ENCODE results near the gene IRF6.

DNA sequence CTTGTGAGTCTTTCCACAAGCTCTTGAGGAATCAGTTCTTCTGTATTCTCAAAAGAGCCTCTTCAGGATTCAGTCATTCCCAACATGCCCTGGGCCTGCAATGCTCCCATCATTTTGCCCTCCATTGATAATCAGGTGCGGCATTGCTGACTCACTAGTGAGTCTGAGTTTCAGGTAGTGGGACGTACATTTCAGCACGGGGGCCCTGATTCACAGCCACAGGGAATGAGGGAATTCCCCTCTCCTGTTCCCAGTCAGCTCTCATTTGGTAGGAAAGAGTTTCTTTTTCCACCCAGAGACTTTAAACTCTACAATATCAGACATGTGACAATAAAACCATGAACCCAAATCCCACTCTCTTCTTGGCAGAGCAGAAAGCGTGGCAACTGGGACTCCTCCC lies 3.7 kb upstream of the IRF6 start:
- TF ChIP-seq, protein P1, sequence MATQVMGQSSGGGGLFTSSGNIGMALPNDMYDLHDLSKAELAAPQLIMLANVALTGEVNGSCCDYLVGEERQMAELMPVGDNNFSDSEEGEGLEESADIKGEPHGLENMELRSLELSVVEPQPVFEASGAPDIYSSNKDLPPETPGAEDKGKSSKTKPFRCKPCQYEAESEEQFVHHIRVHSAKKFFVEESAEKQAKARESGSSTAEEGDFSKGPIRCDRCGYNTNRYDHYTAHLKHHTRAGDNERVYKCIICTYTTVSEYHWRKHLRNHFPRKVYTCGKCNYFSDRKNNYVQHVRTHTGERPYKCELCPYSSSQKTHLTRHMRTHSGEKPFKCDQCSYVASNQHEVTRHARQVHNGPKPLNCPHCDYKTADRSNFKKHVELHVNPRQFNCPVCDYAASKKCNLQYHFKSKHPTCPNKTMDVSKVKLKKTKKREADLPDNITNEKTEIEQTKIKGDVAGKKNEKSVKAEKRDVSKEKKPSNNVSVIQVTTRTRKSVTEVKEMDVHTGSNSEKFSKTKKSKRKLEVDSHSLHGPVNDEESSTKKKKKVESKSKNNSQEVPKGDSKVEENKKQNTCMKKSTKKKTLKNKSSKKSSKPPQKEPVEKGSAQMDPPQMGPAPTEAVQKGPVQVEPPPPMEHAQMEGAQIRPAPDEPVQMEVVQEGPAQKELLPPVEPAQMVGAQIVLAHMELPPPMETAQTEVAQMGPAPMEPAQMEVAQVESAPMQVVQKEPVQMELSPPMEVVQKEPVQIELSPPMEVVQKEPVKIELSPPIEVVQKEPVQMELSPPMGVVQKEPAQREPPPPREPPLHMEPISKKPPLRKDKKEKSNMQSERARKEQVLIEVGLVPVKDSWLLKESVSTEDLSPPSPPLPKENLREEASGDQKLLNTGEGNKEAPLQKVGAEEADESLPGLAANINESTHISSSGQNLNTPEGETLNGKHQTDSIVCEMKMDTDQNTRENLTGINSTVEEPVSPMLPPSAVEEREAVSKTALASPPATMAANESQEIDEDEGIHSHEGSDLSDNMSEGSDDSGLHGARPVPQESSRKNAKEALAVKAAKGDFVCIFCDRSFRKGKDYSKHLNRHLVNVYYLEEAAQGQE (IDR thresholded peaks at IDR 0.05; ENCODE audit: borderline replicate concordance) = no peak
- no peak for TF ChIP-seq EP300 (conservative IDR thresholded peaks at IDR 0.05; ENCODE audit: poor library complexity, severe bottlenecking)
